HG03066 (cell line): Measurements from ENCODE around the gene GSTO2.

Experiments
- ATAC-seq: cut with Tn5 transposase; IDR thresholded peaks from one replicate; pipeline ENCODE4 v1.9.1; 2021; ENCODE audit warnings: low read depth; ENCODE audit not compliant: unreplicated experiment

Gene GSTO2

DNA sequence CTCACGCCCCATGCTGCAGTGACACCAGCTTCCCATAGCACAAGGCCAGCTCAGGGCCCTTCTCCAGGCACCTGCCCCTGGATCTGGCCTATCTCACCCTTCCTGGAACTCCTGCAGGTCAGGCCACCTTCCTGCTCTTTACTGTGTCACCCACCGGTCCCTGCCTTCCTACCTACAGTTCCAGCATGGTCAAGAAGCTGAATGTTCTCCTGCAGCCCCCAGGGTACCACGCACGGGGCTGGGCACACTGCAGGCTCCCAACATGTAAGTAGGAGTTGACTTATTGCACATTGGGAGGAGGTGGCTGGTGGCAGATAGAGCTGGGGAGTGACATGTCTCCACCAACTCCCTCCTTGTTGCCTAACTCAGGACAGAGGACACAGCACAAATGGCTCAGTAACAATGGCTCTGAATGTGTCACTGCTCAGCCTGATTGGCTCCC lies 54.8 kb downstream of the GSTO2 start:
- no peak for ATAC-seq

DNA sequence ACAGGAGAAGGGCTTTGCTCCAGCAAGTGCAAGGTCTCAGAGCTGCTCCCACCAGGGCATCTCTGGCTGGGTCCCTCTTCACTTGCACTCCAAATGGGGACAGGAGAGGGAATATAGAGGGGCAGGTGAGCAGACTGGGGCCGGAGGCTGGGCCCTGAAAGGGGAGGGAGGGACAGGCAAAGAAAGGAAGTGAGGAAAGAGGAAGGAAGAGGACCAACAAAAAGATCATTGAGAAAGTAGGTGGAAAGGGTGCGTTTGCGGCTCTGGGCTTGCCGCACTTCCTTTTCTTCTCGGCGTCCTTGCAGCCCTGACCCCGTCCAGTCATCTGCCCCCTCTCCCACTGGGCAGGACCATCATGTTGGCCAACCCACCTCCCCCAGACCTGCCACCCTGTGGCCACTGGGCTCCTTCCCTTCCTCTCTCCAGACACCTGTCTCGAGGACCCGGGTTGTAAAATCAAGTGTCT lies 55.3 kb downstream of the GSTO2 start:
- ATAC-seq, result no peak

DNA sequence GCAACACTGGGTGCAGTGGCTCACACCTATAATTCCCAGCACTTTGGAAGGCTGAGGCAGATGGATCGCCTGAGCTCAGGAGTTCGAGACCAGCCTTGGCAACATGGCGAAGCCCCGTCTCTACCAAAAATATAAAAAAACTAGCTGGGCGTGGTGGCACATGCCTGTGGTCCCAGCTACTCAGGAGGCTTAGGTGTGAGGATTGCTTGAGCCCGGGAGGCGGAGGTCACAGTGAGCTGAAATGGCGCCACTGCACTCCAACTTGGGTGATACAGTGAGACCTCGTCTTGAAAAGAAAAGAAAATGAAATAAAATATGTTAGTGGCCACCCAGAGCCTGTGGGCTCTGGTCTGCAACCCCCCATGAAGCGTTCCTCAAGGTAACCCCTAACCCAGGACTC lies 55.9 kb downstream of the GSTO2 start:
- no peak for ATAC-seq

DNA sequence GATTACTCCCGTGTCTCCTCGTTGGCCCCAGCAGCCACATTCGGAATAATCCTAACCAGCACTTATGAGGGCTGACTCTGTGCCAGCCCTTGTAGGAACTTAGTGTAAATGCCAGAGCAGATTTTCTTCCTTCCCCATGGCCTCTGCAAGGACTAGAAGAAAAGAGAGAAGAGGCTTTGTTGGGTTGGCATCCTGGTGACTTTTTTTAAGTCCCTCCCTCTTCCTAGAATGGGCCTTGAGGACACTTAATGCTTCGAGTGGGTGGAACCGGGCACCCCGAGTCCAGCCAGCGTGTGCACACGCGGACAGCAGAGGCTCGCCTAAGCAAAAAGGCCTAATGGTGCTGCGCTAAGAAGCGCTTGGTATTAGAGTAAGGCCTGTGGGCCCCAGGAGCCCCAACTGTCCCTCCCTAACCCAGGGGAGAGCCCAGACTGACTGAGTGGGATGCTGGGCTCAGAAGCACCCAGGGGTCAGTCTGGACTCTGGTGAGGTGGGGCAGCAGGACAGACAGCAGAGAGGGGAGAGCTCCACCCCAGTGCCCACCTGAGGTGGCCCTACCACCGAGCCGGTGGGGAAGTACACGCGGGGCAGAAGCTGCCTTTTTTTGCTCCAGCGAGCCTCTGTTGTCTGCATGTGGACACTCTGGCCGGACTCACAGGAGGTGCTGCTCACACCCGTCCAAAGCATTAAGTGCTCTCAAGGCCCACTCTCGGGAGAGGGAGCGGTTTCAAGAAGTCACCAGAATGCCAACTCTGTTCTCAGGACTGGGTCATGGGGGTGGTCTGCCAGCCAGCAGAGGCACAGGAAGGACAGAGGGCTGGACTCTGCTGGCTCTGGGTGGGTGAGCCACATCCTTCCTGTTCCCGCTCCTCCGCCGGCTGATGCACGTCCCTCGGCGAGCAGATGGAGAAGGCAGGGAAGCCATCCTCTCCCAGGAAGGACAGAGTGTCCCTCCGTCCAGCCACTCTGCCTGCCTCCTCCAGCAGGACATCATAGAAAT lies 56.8 kb downstream of the GSTO2 start:
- no peak for ATAC-seq

DNA sequence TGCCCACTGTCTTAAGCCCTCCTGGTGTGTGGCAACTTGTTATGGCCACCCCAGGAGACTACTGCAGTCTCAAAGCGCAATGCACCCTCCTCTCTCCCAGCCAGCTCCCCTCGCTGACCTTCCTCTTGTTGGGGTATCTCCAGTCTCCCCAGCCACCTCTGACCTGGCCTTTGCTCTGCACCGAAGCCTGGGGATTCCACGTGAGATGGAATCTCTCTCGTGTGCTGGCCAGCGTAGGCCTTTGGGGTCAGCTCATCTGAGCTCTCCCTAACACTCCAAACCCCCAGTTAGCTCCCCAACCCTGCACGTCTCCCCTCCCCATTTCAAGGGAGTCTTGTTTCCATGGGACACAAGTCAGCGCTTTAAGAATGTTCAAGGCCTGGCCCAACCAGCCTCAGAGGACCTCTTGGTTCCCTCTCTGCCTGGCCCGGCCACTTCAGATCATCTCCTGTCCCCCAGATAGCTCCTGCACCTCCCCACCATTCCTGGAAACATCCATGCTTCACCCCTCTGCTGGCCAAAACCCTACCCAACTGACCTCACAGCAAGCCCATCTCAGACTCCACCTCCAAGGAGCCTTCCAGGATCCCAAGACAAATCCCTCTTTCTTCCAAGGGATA lies 58.1 kb downstream of the GSTO2 start:
- no peak for ATAC-seq

DNA sequence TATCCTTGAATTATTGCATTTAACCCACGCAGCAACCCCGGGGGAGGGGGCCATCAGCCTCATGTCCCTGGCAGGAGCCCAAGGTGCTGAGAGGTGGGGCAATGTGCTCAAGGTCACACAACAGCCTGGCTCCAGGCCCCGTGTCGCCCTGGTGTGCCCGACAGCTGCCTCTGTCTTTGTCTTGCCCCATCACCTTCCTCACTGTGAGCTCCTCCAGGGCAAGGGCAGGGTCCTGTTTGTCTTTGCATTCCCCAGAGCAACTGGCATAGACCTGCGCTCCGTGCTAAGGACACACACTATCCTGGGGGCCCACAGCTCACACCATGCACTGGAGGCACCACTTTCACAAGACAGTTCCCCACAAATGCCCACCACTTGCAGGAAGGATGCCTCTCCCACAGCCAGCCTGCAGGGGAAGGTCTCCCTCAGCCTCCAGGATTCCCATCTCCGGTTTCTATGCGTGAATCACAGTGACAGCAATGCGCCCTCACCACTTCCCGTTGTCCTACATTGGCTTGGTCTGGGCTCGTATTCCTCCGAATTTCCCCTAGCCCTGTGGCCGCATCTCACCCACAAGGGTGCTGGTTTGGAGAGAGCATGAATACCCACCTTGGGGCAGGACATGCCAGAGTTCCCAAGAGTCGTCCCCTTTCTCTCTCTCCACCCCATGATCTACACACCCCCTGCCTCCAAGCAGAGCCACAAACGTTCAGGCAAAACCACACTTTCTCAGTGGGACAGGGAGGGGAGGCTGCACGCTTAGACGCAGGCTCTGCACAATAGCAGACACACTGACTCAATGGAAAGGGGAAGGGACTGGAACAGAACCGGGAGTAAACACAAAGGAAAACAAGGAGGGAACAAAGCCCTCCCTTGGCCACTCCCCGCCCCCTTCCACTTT lies 59.0 kb downstream of the GSTO2 start:
- ATAC-seq, result no peak

DNA sequence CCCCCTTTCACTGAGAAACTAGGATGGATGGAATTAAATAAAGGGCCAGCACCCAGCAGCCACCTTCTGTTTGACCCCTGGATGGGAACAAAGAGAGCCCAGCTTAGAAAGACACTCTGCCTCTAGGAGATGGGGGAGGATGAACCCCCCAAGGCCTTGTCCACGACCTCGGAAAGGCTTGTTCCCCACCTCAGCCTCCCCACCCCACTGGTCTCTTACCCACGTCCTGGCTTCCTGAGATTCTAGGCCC lies 59.6 kb downstream of the GSTO2 start:
- no peak for ATAC-seq

DNA sequence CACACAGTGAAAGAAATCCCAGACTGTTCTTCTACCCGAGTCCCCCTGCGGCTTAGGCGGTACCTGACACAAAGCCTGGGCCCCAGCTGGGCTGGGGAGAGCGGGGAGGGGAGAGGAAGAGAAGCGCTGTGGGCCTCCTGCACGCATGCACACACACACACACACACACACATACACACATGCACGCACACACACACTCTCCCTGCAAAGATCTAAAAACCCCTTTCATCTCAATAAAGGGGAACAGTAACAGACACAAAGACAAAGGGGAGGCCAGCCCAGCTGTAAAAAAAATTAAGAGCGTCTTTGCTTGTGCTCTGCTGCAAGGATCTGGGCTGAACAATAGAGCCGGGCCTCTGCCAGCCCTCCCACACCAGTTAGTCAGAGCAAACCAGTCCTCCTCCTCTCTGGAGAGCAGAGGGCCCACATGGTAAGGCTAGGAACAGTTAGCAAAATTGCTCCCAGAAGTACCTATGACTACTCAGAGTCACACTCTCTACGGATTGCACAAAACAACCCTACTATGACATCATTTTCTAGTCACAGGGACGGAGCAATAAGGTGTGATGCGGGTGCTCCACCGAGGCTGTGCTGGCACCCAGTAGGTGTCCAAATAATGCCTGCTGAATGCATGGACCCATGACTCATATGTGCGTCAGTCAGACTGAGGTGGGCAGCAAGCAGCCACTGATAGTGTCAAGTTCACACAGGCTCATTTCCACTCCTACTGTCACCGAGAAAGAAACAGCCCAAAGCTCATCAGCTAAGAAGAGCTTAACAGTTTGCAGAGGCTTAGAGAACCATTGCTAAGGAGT lies 60.1 kb downstream of the GSTO2 start:
- peak; percentile 53 for ATAC-seq

DNA sequence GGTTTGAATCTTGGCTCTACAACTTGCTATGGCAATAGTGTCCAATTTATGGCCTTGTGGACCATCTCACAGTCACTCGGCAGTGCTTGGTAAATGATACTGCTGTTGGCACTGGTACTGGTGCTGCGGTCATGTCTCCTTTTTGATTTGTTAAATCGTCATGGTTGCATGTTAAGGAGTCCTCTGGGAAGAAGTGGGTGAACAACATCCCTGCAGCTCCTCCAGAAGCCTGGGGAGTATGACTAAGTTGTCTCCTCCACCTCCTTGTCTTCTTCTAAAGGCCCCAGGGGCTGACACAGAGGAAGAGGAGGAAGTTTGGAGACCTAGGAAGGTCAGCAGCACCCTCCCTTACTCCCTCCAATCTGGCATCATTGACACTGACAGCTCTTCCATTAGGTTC lies 60.8 kb downstream of the GSTO2 start:
- no peak for ATAC-seq

DNA sequence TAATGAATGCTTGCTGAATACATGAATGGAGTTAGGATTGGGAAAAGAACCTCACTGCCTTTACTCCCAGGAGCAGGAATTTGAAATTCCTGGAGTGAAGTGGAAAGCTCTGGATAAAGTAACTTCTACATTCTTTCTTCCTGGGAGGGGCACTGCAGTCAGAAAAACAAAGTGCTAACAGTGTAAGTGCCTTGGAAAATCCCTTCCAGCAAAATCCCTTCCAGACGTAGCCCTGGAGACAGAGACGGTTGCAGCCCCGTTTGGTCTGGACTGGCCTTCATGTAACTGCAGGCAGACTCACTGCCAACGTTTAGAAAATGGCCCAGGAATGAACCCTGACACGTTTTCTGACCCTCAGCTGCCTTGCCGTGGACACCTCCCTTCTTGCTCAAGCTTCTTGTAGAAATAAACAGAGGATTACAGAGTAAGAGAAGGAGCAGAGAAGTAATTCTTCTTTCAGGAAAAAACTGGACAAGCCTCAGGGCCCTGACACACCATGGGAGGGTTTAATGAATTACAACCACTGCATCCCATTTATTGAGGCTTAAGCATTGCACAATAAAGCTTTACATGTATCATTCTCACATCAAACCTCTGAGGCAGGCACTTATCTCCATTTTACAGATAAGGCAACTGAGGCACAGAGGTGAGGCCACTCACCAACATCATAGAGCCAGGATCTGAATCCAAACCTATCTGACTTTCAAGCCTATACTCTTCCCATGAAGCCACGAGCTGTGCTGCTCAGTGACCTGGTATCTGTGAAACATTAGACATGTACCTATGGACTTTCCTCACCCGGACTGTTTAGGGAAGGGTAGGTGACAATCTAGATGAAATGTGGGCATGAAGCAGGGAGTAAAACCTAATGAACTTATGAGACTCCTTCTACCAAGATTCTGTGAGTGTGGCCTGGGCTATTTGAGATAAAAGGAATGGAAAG lies 61.5 kb downstream of the GSTO2 start:
- no peak for ATAC-seq

DNA sequence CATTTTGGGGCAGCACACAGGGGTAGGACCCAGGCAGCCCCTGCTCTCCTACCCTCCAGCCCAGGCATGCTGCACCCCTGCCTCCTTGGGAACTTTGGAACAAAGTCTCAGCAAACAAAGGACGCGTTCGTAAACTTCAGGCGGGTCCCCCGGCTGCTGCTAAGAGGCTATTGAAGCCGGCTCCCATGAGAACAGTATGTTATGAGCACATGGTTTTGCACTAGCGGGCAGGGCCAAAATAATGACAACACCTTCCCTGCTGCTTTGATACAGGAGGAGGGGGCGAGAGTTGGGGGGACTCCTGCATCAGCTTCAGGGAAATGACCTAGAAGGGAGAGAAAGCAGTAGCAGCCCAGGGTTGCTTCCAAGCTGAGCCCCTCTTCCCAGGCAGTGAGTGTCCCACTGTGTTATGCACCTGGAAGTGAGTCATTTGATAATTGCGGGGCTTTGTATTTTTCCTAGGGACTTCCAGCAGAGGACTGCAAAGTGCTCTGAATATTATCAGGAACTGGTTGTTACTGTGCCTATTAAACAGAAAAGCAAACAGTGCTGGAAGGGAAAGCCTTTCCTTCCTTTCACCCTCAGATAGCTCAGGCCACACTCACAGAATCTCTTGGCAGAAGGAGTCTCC lies 62.3 kb downstream of the GSTO2 start:
- no peak for ATAC-seq

DNA sequence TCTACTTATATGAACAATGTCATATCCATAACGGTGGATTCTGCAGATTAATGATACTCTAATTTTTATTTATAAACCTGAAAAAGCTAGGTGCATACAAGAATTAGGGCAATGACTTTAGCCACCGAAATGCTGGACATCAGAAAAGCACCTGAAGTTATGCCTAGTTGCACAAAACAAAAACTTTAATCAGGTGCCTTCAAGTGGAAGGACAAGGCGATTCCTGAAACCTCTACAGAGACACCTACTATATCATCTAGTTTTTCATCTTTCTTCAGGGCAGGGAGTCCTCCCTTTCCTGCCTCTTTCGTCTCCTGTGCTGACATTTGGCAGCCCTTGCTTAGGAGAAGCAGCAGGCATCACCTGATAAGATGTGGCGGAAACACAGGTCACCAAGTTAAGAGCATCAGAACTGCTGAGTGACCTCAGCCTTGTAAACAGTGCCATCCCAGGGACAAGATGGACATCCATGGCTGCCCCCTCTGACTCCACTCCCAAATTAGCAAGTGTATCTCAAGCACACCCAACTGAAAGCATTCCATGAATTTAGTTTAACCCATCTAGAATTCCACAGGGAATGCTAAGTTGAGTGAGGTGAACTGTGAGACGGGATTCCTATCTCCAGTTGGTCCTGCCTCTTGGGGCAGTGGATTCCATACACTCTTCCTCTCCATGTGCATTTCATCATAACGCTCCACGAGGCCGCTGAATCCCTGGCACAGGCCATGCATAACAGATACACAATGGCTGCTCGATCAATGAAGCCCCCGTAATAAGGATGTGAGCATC lies 63.5 kb downstream of the GSTO2 start:
- no peak for ATAC-seq

DNA sequence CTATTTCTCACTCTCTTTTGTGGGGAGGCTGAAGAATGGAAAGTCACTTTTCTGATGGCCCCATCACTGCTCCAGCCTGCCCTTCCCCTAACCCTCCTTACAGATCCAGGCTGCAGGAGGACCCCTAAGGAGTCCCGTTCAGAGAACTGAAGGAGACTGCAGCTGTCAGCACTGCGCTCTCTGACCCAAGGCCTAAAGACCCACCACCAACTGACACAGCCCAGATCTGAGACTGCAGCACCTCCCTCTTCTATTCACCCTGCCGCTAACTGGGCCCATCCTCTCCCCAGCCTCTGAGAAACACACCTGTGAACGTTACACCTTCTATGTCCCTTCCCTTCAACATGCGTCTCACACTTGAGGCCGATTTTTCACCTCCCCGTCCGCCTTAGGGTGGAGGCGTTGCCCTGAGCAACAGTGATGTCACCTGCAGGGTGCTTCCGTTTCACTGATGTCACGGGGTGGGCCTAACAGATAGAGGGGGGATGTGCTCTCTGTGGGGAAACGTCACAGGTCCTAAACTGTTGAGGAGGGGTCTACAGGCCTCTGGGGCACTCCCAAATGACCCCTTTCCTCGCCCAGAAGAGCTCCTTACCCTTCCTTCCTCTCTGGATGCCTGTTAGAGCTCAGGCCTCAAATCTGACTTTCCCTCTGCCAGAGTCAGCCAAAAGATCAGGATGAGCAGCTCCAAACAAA lies 64.2 kb downstream of the GSTO2 start:
- no peak for ATAC-seq

DNA sequence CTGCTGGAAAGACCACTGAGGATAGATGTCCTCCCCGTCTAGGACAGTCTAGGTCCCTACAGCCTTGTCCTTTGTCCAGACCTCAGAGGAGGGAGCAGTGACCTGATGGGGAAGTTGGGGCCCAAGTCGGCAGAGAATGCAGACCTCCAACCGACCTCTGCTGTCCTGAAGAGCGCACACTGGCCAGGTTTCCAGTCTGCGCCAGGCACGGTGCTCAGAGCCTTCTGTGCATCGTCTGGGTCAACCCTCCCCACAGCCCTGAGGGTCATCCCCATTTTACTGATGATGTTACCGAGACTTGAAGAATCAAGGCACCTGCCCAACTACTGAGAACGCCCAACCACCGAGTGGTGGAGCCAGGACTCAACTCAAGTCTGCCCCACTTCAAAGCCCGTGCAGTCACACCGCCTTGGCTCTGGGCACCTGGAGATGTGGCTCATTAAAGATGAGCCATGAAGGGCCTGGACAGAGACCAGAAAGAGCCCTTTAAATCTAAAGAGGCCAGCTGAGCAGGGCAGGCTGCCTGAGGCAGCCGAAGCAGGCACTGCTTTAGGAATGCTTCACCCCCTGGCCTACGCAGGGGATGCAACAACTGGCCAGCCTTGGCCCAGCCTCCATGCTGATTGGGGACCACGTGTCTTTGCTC lies 64.9 kb downstream of the GSTO2 start:
- ATAC-seq, result no peak

DNA sequence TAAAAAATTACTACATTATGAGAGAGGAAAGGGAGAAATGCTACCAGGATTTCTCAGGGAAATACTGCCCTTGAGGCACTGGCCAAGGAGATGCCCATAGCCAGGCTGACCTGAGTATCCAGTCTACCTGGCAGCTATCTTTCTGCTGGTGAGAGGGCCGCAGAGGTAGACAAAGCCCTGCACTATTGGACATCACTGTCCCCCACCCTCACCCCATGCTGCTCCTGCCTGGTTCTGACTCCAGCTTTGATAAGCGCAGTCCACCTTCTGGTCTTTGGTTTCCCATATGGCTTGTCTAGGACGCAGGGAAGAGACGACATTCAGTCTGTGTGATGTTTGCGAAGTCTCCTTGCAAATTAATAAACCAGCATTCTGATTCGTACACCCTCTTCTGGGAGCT lies 65.6 kb downstream of the GSTO2 start:
- ATAC-seq, result no peak

DNA sequence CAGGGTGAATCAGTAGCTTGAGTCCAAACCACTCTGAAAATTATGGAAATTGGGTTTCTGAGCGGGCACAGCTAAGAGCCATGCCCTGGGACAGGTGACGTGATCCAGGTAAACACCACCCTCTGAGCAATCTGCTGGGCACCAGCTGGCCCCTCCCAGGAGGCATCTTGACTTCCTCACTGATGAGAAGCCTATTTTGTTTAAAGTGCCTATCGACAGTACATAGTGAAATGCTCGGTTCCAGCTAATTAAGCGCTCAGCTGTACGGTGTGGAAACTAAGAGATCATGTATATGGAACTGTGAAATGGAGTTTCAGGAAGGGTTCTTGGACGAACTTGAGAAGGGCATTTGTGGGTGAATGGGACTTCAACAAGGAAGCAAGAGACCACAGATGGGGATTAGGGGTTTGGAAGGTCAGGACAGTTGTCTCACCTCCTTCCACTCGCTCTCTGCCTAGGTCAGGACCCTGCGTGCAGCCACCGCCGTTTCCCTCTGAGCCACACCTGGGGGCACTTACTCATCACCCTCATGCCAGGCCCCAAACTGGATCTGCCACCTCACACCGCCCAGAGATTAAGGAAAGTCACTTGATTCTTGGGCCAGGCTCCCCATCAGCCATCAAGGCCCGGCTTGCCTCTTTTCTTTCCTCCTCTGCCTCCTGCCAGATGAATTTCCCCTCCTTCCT lies 66.1 kb downstream of the GSTO2 start:
- ATAC-seq, result no peak
